SIG-M5 (cell line): ENCODE measurements around the gene SPHK2.

Source experiments
- DNase-seq: peaks from one replicate; lab custom pipeline; 2025; lab: John Stamatoyannopoulos, UW

The SPHK2 gene

GRCh38 chr19:48606463-48607358 lies 12.6 kb upstream of the SPHK2 start, which contains the start of gene SPACA4:
TSS of gene SPACA4 (plus strand) at chr19:48606742. CDS start at chr19:48606979, 237 bp downstream.
- DNase-seq, result no peak

- no peak for DNase-seq
Measured at GRCh38 chr19:48607359-48607755, 11.9 kb upstream of the SPHK2 start.

GRCh38 chr19:48608798-48609263 lies 10.5 kb upstream of the SPHK2 start:
- DNase-seq, result no peak

- DNase-seq, result no peak
Measured at GRCh38 chr19:48609571-48610108, 9.7 kb upstream of the SPHK2 start.

- DNase-seq, result no peak
Measured at GRCh38 chr19:48611872-48612271, 7.4 kb upstream of the SPHK2 start.

- no peak for DNase-seq
Measured at GRCh38 chr19:48613024-48613851, 6.1 kb upstream of the SPHK2 start.

- DNase-seq, result no peak
Measured at GRCh38 chr19:48613852-48614435, 5.4 kb upstream of the SPHK2 start.

- DNase-seq, result no peak
Measured at GRCh38 chr19:48614436-48615230, 4.7 kb upstream of the SPHK2 start, which contains the start of gene FAM83E. TSS of gene FAM83E (minus strand) at chr19:48615076. CDS start at chr19:48613372, 1,704 bp downstream.

GRCh38 chr19:48615231-48616040 lies 3.9 kb upstream of the SPHK2 start:
- no peak for DNase-seq

- no peak for DNase-seq
Measured at GRCh38 chr19:48616041-48616436, 3.3 kb upstream of the SPHK2 start.

GRCh38 chr19:48616491-48617056 lies 2.7 kb upstream of the SPHK2 start:
- DNase-seq, result no peak

- no peak for DNase-seq
Measured at GRCh38 chr19:48617146-48617937, 2.0 kb upstream of the SPHK2 start.

- DNase-seq, result no peak
Measured at GRCh38 chr19:48618278-48618915, 909 bp upstream of the SPHK2 start.

GRCh38 chr19:48619692-48620585 lies 633 bp downstream of the SPHK2 start:
- no peak for DNase-seq

- no peak for DNase-seq
Measured at GRCh38 chr19:48623556-48624066, 4.3 kb downstream of the SPHK2 start.

GRCh38 chr19:48624067-48624594 lies 4.8 kb downstream of the SPHK2 start:
- DNase-seq, result no peak
